Measurements from ENCODE around the gene EPHA7.

Gene EPHA7

GRCh38 chr6:93260881-93261280 lies 158.5 kb downstream of the EPHA7 start:
- in situ Hi-C loops (cut with HindIII; ENCODE audit: low sequenced_read_pairs) = no loop called here
- TF ChIP-seq CTCF (IDR thresholded peaks at IDR 0.05; ENCODE audit: low read depth, low read length) = no peak
- no peak for DNase-seq (ENCODE audit: low read depth, low spot score)
- H3K4me3 ChIP-seq (ENCODE audit: low read depth, low read length) = no peak overlapping the region

- TF ChIP-seq CTCF (IDR thresholded peaks at IDR 0.05; ENCODE audit: low read depth, low read length) = no peak
- in situ Hi-C loops (cut with HindIII; ENCODE audit: low sequenced_read_pairs) = no loop called here
- DNase-seq (ENCODE audit: low read depth, low spot score) = no peak
- no peak overlapping the region for H3K4me3 ChIP-seq (ENCODE audit: low read depth, low read length)
Observed at GRCh38 chr6:93259332-93259731, 160.0 kb downstream of the EPHA7 start.

DNA sequence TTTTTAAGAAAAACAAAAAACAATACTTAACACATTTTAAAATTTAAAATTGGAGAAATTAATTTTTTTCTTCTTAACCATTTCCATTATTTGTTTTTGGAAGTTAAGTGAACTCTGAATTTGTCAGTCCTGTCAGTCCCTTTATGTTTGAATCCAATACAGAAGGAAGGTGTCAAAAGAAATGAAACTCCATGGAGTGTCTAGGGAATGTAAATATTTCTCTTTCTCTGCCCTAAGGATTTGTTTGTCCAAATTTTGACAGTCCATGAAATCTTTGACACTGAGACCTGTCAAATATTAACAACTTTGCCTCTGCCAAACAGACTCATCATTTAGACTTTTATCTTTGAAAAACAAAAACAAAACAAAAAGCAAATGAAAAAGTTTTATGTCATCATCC lies 166.4 kb downstream of the EPHA7 start:
- no peak overlapping the region for H3K4me3 ChIP-seq (ENCODE audit: low read depth, low read length)
- in situ Hi-C loops (cut with HindIII; ENCODE audit: low sequenced_read_pairs) = no loop called here
- DNase-seq (ENCODE audit: low read depth, low spot score) = no peak
- TF ChIP-seq CTCF (IDR thresholded peaks at IDR 0.05; ENCODE audit: low read depth, low read length) = no peak

DNA sequence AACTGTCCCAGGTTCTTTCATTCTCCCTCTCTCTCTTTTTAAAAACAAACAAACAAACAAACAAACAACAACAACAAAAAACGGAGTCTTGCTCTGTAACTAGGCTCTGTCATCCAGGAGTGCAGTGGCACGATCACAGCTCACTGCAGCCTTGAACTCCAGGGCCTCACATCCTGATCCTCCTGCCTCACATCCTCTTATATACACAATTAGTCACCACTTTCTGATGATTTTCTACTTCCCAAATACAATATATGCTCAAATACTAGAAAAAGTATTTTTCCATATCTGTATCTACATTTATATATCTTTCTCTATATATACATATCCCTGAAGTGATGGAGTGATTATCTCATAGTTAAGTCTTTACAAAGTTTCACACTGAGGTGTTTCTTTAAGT lies 170.7 kb downstream of the EPHA7 start:
- no peak for TF ChIP-seq CTCF (IDR thresholded peaks at IDR 0.05; ENCODE audit: low read depth, low read length)
- in situ Hi-C loops (cut with HindIII; ENCODE audit: low sequenced_read_pairs) = no loop called here
- H3K4me3 ChIP-seq (ENCODE audit: low read depth, low read length) = no peak overlapping the region
- no peak for DNase-seq (ENCODE audit: low read depth, low spot score)

DNA sequence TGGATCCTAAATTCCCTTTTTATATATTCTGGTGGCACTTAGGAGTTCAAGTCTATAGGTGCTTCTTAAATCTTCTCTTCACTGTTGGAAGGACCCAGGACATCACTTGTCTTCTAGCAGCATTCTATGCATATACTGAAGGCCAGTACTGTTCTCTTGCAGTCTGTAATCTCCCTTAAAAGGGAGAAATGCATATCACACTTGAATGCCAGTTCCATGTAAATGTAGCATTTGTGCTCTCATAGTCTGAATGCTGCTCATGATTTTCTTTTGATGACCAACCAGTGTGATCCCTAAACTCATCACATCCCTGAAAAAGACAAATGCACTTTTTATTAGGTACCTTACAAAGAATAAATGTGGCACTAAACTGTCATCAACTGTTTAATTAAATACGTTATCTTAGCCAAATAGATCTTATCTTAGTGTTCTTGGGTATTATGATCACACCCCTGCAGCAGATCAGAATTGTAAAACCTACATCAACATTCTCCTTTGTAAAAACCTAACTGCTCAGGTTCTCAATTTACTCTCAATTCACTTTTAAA lies 176.1 kb downstream of the EPHA7 start:
- TF ChIP-seq CTCF (IDR thresholded peaks at IDR 0.05; ENCODE audit: low read depth, low read length) = no peak
- in situ Hi-C loops (cut with HindIII; ENCODE audit: low sequenced_read_pairs) = no loop called here
- DNase-seq (ENCODE audit: low read depth, low spot score) = no peak
- H3K4me3 ChIP-seq (ENCODE audit: low read depth, low read length) = no peak overlapping the region

DNA sequence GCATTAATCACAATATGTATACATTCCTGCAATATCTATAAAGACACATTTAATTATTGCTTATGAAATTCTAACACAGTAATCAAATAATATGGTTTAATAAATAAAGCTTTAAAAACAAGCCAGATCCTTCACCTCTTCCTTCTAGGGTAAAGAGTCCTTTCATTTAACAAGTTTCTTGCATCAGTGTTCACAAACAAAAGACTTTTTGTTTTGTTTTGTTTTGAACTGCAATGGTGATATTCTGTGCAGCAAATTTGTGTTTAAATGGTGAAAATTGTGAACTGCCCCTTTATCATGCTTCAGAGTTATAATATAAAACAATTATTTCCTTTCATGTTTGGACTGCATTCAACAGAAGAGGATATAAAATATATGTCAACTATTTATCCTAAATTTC lies 177.3 kb downstream of the EPHA7 start:
- in situ Hi-C loops (cut with HindIII; ENCODE audit: low sequenced_read_pairs) = no loop called here
- no peak for TF ChIP-seq CTCF (IDR thresholded peaks at IDR 0.05; ENCODE audit: low read depth, low read length)
- no peak for DNase-seq (ENCODE audit: low read depth, low spot score)
- H3K4me3 ChIP-seq (ENCODE audit: low read depth, low read length) = no peak overlapping the region

DNA sequence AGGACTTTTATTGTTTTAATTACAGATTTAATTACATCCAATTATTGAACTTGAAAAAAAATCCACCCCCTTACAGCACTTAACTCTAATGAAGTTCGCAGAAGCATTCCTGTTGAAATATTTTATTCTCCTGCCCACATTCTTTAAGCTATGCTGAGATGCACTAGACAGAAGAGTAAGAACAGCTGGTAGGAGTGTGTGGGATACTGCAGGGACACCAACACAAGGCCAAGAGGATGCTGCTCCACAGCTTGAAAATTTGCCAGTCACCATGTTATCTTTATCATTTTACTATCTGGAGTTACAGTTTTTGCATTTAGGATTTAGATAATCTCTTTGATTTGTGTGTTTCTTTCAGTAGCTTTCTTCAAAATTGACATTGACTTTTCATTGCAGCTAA lies 180.7 kb downstream of the EPHA7 start:
- DNase-seq (ENCODE audit: low read depth, low spot score) = no peak
- in situ Hi-C loops (cut with HindIII; ENCODE audit: low sequenced_read_pairs) = no loop called here
- H3K4me3 ChIP-seq (ENCODE audit: low read depth, low read length) = no peak overlapping the region
- TF ChIP-seq CTCF (IDR thresholded peaks at IDR 0.05; ENCODE audit: low read depth, low read length) = no peak

Measured in astrocyte of the spinal cord (primary cell).